PC-9 (cell line): ENCODE measurements around the gene PROZ.

Experiments
- EZH2 ChIP-seq: fragments of 200-600 bp; sonication (generic); IDR thresholded peaks from 2 replicates; pipeline ENCODE4 v1.8.0; 2017; ENCODE audit warnings: antibody characterized with exemption, low read depth
- TF ChIP-seq, protein P1 (sequence below): fragments of 200-600 bp; sonication (generic); conservative IDR thresholded peaks from 2 replicates; pipeline ENCODE4 v1.6.1; 2017; ENCODE audit warnings: mixed run types, antibody characterized with exemption, mild to moderate bottlenecking, moderate library complexity

DNA sequence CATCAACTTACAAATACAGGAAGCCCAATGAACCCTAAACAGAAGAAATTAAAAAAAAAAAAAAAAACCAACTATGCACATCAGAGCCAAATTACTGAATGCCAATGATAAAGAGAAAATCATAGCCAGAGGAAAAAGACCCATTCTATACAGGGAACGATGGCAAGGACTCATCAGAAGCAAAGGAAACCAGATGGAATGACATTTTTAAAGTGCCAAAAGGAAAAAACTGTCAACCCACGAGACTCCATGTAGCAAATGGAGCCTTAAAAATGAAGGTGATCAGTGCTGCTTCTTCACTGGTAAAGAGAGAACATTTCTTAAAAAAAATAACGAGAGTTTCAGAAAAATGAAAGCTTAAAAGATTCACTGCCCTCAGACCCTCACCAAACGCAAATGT lies 31.7 kb downstream of the PROZ start:
- TF ChIP-seq EZH2, result no peak
- TF ChIP-seq, protein P1, sequence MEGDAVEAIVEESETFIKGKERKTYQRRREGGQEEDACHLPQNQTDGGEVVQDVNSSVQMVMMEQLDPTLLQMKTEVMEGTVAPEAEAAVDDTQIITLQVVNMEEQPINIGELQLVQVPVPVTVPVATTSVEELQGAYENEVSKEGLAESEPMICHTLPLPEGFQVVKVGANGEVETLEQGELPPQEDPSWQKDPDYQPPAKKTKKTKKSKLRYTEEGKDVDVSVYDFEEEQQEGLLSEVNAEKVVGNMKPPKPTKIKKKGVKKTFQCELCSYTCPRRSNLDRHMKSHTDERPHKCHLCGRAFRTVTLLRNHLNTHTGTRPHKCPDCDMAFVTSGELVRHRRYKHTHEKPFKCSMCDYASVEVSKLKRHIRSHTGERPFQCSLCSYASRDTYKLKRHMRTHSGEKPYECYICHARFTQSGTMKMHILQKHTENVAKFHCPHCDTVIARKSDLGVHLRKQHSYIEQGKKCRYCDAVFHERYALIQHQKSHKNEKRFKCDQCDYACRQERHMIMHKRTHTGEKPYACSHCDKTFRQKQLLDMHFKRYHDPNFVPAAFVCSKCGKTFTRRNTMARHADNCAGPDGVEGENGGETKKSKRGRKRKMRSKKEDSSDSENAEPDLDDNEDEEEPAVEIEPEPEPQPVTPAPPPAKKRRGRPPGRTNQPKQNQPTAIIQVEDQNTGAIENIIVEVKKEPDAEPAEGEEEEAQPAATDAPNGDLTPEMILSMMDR, result no peak
